Inferior parietal cortex (tissue), 1 donor: ENCODE results near the gene MYRIP.
"Not testable (repeated sequence)": the region's sequence is repeated elsewhere in the genome, so short reads cannot be mapped to it uniquely, and the experiment has no call there.

Experiments
- DNase-seq: peaks from one replicate; pipeline ENCODE4 v3.0.0-alpha.2; 2016; ENCODE audit errors: extremely low spot score

Gene MYRIP

GRCh38 chr3:39970982-39971381 is 161.6 kb downstream of the MYRIP start:
- no peak for DNase-seq

DNA sequence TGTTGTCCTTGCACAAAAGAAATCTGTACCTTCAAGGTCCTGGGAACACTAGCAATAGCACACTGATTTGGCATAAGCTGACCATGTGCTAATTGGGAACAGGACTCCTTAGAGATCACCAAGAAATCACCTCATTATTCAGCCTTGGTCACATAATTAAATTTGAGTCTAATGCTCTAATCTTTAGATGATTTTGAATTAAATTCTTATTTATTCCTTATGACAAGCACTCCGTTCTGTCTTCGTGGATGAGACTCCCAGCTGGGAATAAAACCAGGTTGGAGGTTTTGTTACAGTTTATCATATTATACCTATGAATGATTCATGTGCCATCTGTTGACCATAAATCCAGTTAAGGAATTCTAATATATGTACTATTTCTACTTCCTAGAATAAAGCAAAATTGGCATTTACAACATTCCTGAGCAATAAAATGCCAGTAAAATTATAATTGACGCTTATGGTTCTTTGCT is 162.2 kb downstream of the MYRIP start:
- DNase-seq: no peak

GRCh38 chr3:39972508-39972907 is 163.1 kb downstream of the MYRIP start:
- no peak for DNase-seq

DNA sequence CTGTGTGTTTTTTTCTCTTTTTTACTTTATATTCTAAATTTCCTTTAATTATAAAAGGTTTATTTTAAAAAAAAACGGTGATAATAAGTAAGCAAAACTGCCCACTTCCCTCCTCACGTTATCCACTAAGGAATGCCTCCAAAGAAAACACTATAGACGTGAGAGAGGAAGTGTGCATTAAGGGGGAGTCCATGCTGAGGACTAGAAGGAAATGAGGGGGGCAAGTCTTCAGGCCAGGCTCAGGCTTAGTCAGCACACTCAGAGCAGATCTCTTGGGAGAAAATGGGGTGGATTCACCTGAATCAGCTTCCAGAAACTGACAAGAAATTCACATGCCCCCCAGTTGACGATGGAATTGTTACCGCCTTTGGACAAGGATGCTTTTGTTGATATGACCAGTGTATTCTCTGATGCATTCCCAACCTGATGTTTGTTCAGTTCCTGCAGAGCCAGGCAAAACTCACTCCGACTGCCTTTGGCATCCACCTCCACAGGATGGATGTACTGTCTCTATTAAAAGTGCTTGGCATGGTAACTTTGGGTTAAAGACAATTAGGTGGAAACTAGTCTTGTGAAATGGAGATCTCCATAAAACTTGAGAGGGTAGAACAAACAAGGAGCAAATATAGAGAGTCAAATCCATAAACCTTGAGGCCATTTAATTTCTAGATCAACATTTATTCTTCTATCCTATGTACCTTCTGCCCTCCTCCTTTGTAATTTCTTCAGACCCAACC is 167.8 kb downstream of the MYRIP start:
- no peak for DNase-seq

- DNase-seq: no peak
Observed at GRCh38 chr3:39978308-39978707, 168.9 kb downstream of the MYRIP start.

DNA sequence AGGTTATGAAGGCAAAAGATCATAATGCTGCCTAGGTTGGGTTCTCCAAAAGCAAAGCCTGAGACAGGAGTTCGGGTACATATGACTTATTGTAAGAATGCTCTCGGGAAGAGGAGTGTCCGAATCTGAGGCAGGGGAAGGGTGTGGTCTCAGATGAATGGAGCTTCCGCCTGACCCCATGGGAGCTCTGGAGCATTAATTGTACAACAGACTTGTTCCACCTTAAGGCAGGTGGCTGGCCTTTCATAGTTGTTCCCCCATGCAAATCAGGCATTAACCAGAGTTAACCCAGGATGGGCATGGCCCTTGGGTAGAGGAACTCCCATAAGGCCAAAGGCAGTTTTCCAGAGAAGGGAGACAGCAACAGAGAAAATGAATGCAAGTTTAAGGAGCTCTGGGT is 170.6 kb downstream of the MYRIP start:
- no peak for DNase-seq

- DNase-seq: no peak
Observed at GRCh38 chr3:39980781-39981180, 171.4 kb downstream of the MYRIP start.

DNA sequence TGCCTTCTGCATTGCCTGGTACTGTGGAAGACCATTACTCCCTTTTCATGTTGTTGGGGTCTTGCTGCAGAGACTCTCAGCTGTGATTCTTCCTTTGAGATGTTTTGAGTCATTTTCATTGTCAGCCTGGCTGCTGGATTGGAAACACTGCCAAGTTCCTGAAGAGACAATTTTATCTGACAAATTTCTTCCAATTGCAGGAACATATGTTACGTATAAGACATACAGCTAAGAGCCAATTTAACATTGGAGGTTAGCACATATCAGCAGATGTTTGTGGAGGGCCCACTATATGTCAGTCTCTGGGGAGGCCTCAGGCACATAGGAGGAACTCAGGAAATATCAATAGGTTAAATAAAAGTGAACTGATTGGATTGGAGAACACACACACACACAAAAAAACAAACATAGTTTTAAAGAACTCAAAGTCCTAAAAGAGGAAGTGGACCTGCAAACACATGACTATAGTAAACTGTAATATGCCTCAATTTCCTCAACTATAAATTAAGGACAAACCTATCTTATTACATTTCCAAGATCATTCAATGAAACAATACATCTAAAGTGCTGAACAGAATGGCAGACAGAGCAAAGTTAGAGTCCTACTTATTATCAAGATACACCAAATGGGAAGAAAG is 172.3 kb downstream of the MYRIP start:
- DNase-seq: no peak

DNA sequence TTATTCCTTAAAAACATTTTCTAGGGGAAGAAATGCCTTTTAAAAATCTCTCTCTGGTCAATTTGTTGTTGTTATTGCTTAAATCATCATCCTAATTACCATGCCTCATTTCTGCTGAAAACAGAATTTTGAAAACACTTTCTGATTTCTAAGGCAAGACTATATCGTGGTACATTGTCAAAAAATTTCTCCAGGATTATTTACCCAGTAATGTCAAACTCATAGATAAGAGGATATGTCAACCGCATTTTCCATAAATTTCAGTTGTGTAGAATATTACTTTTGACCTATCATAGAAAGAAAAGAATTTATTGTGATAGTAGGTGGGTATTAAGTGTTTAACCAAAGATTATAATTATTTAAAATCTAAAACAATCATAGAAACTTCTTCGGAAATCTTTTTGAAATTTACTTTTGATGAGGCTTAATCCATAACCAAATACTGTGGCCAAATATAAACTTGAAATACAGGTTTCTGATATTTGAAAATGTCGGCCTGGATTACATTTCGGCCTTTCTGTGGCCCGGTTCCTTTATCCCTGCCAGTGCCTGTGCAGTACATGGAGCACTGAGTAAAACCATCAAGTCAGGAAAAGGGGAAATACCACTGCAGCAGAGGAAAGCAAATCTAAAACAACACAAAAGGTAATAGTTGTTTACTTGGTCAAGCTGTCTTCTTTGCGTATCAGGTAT is 173.4 kb downstream of the MYRIP start:
- DNase-seq: no peak

DNA sequence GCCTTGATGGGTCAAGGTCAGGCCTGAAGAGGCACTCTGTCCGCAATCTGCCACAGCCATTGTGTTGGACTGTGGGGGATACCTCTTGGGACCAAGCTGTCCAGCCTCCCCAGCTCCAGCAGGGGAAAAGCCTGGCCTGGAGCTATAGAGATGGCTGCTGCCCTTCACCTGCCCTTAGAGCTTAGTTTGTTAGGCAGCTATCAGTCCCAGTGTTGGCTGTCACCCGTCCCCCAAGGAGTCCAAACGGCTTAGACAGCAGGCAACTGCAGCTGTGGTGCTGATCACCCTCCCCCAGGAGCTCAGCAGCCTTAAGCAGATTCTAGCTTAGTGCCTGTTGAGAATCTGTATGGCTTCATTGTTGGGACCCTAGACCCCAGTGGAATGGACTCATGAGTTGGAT is 180.3 kb downstream of the MYRIP start:
- no peak for DNase-seq

DNA sequence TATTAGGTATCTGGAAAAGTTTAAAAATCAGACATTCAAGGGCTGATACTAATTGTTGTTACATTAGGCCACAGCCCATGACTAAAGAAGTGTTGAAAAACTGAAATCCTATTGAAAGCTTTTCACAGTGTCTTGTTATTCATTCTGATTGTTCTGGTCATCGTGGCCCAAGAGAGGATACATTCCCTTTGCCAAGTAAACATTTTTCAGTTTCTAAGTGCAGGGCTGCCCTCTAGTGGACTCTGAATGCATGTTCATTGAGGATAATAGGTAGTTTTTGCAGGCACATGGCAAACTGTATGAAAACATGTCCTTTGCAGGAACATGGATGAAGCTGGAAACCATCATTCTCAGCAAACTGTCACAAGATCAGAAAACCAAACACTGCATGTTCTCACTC is 181.1 kb downstream of the MYRIP start:
- no peak for DNase-seq

DNA sequence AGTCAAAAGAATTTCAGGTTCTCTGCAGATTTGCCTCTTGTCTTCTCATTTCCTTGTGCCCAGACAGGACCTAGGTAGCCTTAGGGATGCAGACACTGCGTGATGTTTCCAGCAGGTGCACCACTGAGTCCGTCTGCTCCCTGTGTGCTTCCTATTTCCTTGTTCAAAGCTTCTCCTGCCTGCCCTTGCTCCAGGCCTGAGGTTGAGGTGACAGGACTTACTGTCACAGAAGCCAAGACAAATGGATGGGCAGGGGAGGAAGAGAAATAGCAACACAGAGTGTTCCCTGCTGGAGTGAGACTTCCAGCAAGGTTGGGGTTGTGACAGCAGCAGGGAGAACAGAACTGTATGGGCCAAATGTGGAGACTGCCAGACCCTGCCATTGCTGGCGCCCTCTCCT is 199.4 kb downstream of the MYRIP start:
- no peak for DNase-seq

GRCh38 chr3:40009991-40010390 is 200.6 kb downstream of the MYRIP start:
- no peak for DNase-seq

GRCh38 chr3:40012381-40012780 is 203.0 kb downstream of the MYRIP start:
- no peak for DNase-seq

DNA sequence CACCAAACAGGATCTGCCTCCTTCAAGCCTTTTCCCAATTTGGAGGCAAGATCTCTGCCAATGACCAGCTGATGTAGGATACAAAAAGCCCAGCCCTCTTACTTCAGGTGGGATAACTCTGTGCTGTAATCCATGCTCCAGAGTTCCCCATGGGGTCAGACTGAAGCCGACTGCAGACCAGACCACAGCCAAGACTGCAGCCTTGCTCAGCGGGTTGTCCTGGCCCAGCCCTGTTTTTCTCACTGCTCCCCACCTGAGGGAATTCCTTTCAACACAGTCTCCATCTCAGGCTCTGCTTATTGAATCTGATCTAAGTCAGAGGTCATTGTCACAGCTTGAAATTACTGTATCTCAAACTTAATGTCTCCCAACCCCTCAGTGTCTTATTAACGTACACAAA is 207.0 kb downstream of the MYRIP start:
- no peak for DNase-seq

DNA sequence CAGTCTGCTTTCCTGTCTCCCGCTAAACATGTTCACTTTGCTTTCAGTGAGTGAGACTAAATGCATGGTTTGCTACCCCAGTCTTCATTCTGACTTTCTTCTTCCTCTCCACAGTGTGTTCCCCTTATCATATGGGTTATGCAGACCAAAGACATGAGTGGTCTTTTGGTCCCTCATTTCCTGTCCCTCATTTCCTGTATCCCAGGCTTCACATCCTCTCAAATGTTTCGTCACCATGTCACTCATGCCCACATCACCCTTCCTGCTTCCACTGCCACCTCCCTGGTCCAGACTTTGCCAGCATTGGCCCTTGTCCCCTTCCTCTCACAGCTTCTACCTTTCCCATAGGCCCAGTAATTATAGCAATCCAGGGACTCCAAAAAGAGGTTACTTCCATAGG is 209.0 kb downstream of the MYRIP start:
- DNase-seq: no peak

- DNase-seq: no peak
Observed at GRCh38 chr3:40019376-40019775, 210.0 kb downstream of the MYRIP start.

GRCh38 chr3:40020689-40021088 is 211.3 kb downstream of the MYRIP start:
- no peak for DNase-seq

DNA sequence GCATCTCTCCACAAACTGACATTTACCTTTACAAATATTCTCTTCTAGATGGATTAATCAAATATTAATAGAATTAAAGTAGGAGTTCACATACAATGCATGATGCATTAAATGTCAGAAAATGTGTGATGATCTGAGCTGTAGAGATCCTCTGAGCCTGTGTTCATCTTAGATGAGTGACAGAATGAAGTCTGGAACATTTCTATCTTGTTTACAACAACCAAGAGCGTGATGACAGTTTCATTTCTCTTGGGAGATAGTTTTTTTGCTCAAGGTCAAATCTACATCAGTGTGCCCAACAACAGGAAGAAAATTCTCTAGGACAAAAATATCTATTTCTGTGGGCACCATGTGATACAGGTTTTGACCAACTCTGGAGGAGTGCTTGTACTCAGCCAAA is 211.9 kb downstream of the MYRIP start:
- DNase-seq: no peak

- DNase-seq: no peak
Observed at GRCh38 chr3:40022297-40022827, 213.0 kb downstream of the MYRIP start.

- no peak for DNase-seq
Observed at GRCh38 chr3:40024526-40024925, 215.1 kb downstream of the MYRIP start.

DNA sequence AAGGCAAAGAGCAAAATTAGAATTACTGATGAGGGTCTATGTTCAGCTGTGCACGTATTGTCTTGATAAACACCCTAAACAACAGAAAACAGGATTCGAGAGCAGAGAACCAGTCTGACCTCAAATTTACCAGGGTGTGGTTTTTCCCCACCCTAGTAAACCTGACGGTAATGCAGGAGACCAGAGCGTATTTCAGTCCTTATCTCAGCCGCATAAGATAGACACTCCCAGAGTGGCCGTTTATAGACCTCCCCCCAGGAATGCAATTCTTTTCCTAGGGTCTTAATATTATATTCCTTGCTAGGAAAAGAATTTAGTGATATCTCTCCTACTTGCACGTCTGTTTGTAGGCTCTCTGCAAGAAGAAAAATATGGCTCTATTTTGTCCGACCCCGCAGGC is 216.5 kb downstream of the MYRIP start:
- not testable (repeated sequence) for DNase-seq

- DNase-seq: no peak
Observed at GRCh38 chr3:40035177-40035576, 225.8 kb downstream of the MYRIP start.
